ENCODE results near the gene MSL3B. TPM values are rescaled to one million over a fixed set of nuclear protein-coding genes. Genes with fewer than 3 reads are reported as not detected.

The MSL3B gene

DNA sequence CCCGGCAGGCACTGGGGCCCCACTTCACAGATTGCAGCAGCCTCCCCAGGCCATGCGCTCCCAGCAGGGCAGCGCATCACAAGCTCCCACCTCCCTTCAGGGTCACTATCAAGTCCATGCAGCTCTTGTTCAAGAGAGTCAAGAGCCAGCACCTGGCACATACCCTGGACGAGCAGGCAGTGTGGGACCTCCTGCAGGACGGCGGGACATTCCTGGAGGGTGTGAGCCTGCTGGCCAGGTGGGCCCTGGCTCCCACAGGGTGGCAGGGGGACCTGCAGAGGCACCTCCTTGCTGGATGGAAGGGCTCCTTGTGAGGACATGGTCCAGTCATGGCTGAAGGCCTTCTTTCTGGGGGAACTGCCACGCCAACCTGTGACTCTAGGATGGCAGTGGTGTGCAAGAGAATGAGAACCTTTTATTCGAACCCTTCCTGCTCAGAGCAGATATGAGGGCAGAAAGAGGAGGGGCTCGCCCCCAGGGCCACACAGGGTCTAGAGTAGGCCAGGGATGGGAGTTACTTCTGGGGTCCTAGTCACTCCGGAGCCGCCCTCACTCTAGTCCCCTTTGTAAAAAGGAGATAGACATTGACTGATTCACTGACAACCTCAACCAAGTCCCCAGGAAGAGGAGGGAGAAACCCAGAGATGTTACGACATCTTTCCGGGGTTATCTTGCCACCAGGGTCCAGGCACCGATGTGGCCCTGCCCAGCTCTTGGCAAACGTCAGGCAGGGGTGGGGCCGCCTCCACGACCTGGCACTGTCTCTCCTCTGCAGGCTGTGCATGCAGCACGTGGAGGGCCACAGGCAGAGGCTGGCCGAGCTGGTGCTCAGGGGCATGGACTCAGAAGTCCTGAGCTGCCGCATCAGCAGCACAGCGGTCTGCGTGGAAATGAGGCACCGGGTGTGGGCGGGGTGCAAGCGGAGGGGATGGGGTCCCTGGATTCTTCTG lies 45.1 kb downstream of the MSL3B start:
- in situ Hi-C loops (cut with HindIII; ENCODE audit: low pct_unique_long_range_greater_than_20kb, low sequenced_read_pairs) = no loop called here

GRCh38 chr2:233822101-233822771 lies 46.0 kb downstream of the MSL3B start:
- in situ Hi-C loops (cut with HindIII; ENCODE audit: low pct_unique_long_range_greater_than_20kb, low sequenced_read_pairs) = no loop called here
- DNase-seq (ENCODE audit: low read depth) = no peak

More for the DNA sequence above, 45.1 kb downstream of the MSL3B start:
- DNase-seq (ENCODE audit: low read depth) = no peak

- no peak for DNase-seq (ENCODE audit: low read depth)
- in situ Hi-C loops (cut with HindIII; ENCODE audit: low pct_unique_long_range_greater_than_20kb, low sequenced_read_pairs) = no loop called here
Measured at GRCh38 chr2:233821709-233822100, 46.5 kb downstream of the MSL3B start.

- in situ Hi-C loops (cut with HindIII; ENCODE audit: low pct_unique_long_range_greater_than_20kb, low sequenced_read_pairs) = no loop called here
Measured at GRCh38 chr2:233821196-233821595, 47.0 kb downstream of the MSL3B start.

GRCh38 chr2:233820774-233821105 lies 47.4 kb downstream of the MSL3B start:
- no peak for DNase-seq (ENCODE audit: low read depth)
- in situ Hi-C loops (cut with HindIII; ENCODE audit: low pct_unique_long_range_greater_than_20kb, low sequenced_read_pairs) = no loop called here

More at GRCh38 chr2:233821196-233821595, 47.0 kb downstream of the MSL3B start:
- no peak for DNase-seq (ENCODE audit: low read depth)

GRCh38 chr2:233819884-233820773 lies 48.1 kb downstream of the MSL3B start:
- DNase-seq (ENCODE audit: low read depth) = no peak
- in situ Hi-C loops (cut with HindIII; ENCODE audit: low pct_unique_long_range_greater_than_20kb, low sequenced_read_pairs) = no loop called here

- in situ Hi-C loops (cut with HindIII; ENCODE audit: low pct_unique_long_range_greater_than_20kb, low sequenced_read_pairs) = no loop called here
Measured at GRCh38 chr2:233818639-233819621, 49.3 kb downstream of the MSL3B start.

DNA sequence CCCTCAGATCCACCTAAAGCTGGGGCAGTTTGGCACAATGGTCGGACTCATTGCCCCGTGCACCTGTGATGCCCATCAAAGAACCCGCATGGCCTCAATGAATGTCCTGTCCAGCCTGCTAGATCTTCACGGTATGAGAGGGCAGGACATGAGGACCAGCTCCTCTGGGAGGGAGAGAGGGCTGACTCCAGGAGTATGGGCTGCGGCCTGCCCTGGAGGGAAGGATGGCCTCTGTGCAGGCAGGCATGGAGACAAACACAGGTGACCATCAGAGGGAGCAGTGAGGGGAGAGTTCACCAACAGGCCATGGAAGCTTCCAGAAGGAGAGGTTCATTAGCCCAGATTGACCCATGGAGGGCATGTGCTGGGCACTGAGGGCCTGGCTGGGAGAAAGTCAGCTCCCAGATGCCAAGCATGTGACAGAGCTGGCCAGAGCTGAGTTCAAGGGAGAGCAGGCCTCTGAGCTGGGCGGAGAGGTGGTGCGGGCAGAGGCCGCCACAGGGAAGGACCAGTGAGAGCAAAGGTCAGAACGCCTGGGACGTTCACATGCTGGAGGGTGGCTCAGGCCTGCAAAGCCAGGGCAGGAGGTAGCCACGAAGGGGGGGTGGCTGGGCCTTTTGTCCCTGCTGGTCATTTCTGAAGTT lies 50.1 kb downstream of the MSL3B start:
- no peak for DNase-seq (ENCODE audit: low read depth)
- in situ Hi-C loops (cut with HindIII; ENCODE audit: low pct_unique_long_range_greater_than_20kb, low sequenced_read_pairs) = no loop called here

More at GRCh38 chr2:233818639-233819621, 49.3 kb downstream of the MSL3B start:
- DNase-seq (ENCODE audit: low read depth) = no peak

GRCh38 chr2:233817361-233817911 lies 50.8 kb downstream of the MSL3B start:
- DNase-seq (ENCODE audit: low read depth) = no peak

GRCh38 chr2:233816771-233817170 lies 51.4 kb downstream of the MSL3B start:
- in situ Hi-C loops (cut with HindIII; ENCODE audit: low pct_unique_long_range_greater_than_20kb, low sequenced_read_pairs) = no loop called here
- DNase-seq (ENCODE audit: low read depth) = no peak

More at GRCh38 chr2:233817361-233817911, 50.8 kb downstream of the MSL3B start:
- in situ Hi-C loops (cut with HindIII; ENCODE audit: low pct_unique_long_range_greater_than_20kb, low sequenced_read_pairs) = no loop called here

- in situ Hi-C loops (cut with HindIII; ENCODE audit: low pct_unique_long_range_greater_than_20kb, low sequenced_read_pairs) = no loop called here
Measured at GRCh38 chr2:233816334-233816733, 51.9 kb downstream of the MSL3B start.

DNA sequence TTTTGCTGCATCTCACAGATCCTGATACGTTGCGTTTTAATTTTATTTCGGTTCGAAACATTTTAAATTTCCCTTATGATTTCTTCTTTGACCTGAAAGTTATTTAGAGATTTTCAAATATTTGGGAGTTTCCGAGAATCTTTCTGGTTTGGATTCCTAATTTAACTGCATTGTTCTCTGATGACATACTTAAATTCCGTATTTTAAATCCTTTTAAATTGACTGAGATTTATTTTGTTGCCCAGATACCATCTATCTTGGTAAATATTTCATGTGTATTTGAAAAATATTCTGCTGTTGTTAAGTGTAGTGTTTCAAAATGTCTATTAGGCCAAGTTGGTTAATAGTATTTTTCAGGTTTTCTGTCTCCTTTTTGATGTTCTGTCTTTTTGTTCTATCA lies 52.3 kb downstream of the MSL3B start:
- no peak for DNase-seq (ENCODE audit: low read depth)
- in situ Hi-C loops (cut with HindIII; ENCODE audit: low pct_unique_long_range_greater_than_20kb, low sequenced_read_pairs) = no loop called here

More at GRCh38 chr2:233816334-233816733, 51.9 kb downstream of the MSL3B start:
- DNase-seq (ENCODE audit: low read depth) = no peak

Other genes with a start within 250 kb of the MSL3B start
- gene UGT1A10, start 231.9 kb downstream of the MSL3B start, total RNA-seq (2014; rRNA removed; shearing (Covaris generic); ENCODE audit: low replicate concordance) = not detected in 2 replicates
- 127 and 161 TPM in 2 replicates for gene UGT1A9, start 196.5 kb downstream of the MSL3B start, total RNA-seq (2014; rRNA removed; shearing (Covaris generic); ENCODE audit: low replicate concordance)
- 39.2 and 45.3 TPM in 2 replicates for gene UGT1A7, start 186.5 kb downstream of the MSL3B start, total RNA-seq (2014; rRNA removed; shearing (Covaris generic); ENCODE audit: low replicate concordance)
- 130 and 145 TPM in 2 replicates for gene UGT1A6, start 175.5 kb downstream of the MSL3B start, total RNA-seq (2014; rRNA removed; shearing (Covaris generic); ENCODE audit: low replicate concordance)
- gene UGT1A5, start 155.5 kb downstream of the MSL3B start, total RNA-seq (2014; rRNA removed; shearing (Covaris generic); ENCODE audit: low replicate concordance) = not detected in 2 replicates
- 0.10 and 3.3 TPM in 2 replicates for gene UGT1A4, start 149.7 kb downstream of the MSL3B start, total RNA-seq (2014; rRNA removed; shearing (Covaris generic); ENCODE audit: low replicate concordance)
- 0.78 TPM in 1 of 2 replicates, not detected in the other for gene UGT1A3, start 139.3 kb downstream of the MSL3B start, total RNA-seq (2014; rRNA removed; shearing (Covaris generic); ENCODE audit: low replicate concordance)
- gene UGT1A1, start 108.1 kb downstream of the MSL3B start, total RNA-seq (2014; rRNA removed; shearing (Covaris generic); ENCODE audit: low replicate concordance) = 6.9 and 10.4 TPM in 2 replicates
- not detected in 2 replicates for gene MROH2A, start 90.1 kb downstream of the MSL3B start, total RNA-seq (2014; rRNA removed; shearing (Covaris generic); ENCODE audit: low replicate concordance)
- gene HJURP, start 13.9 kb downstream of the MSL3B start, total RNA-seq (2014; rRNA removed; shearing (Covaris generic); ENCODE audit: low replicate concordance) = 33.9 and 34.9 TPM in 2 replicates
- 0.37 TPM in 1 of 2 replicates, not detected in the other for gene TRPM8, start 49.0 kb upstream of the MSL3B start, total RNA-seq (2014; rRNA removed; shearing (Covaris generic); ENCODE audit: low replicate concordance)
- not detected in 2 replicates for gene SPP2, start 182.3 kb upstream of the MSL3B start, total RNA-seq (2014; rRNA removed; shearing (Covaris generic); ENCODE audit: low replicate concordance)

All from Caki2 (cell line).